ENCODE measurements around the gene DCX. TPM values are rescaled to one million over a fixed set of nuclear protein-coding genes. Genes with fewer than 3 reads are reported as not detected.

Gene DCX
- total RNA-seq, 4 donors from 2014 or later = 0.04 to 0.26 TPM; not detected in 2

DNA sequence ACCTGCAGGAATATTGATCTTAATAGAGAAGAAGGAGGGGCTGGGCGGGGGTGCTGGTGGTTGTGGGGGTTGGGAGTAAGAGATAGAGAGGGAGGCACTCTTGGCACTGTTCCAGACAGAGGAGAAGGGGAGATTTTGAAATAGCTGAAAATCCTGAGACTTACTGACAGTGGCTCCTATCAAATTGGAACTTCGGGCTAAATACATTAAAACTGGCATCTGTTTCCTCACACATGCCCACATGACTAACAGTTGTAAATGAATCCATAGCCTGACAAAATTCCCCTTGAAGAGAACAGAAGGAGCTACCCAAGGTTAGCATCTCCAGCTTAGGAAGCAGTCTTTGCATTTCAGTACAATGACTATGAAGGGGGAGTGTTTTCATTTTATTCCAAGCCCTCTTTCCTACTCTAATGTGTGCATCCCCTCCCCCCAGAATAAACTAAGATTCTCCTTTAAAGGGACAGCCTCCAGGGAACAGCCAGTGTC, 1.4 kb downstream of the DCX start:
- 15 to 17% methylated on average over 2 of the region's 2 CpGs for WGBS, 2 donors
- peaks cover 0 to 4% (median 2%) of the 10 kb centered on the region in 4 donors for H3K27me3 ChIP-seq
- intact Hi-C loops (cut with DNase I) = no loop called here

DNA sequence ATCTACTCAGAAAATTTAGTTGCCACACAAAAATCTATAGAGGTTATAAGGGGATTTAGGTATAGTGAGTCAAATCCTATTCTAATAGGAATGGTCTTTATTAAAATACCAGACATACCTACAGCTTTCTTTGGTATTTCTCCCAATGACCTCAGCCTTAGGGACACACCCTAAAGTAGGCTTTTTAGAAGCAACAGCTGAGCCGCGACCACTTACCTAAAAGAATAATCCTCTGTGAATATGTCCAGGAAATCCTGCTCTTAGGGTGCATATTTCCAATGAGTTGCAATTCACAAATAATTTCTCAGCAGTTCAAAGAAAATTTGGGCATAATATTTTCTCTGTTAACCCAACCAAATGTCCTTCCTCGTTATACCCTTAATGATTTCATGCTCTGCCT, 2.7 kb downstream of the DCX start:
- WGBS, 2 donors = 56 to 61% methylated on average over 3 of the region's 3 CpGs
- H3K27me3 ChIP-seq = peaks cover 0 to 4% (median 2%) of the 10 kb centered on the region in 4 donors

More for the DNA sequence above, 1.4 kb downstream of the DCX start:
- Histone ChIP-seq H3K4me3 (no peak overlapping the region), H3K9me3 (no peaks in the 10 kb centered on the region), H3K4me1 (no peaks in the 10 kb centered on the region), H3K27ac (no peak overlapping the region), H3K36me3 (no peaks in the 10 kb centered on the region)
- TF ChIP-seq POLR2A (IDR thresholded peaks at IDR 0.05) = no peak
- TF ChIP-seq, protein P1, sequence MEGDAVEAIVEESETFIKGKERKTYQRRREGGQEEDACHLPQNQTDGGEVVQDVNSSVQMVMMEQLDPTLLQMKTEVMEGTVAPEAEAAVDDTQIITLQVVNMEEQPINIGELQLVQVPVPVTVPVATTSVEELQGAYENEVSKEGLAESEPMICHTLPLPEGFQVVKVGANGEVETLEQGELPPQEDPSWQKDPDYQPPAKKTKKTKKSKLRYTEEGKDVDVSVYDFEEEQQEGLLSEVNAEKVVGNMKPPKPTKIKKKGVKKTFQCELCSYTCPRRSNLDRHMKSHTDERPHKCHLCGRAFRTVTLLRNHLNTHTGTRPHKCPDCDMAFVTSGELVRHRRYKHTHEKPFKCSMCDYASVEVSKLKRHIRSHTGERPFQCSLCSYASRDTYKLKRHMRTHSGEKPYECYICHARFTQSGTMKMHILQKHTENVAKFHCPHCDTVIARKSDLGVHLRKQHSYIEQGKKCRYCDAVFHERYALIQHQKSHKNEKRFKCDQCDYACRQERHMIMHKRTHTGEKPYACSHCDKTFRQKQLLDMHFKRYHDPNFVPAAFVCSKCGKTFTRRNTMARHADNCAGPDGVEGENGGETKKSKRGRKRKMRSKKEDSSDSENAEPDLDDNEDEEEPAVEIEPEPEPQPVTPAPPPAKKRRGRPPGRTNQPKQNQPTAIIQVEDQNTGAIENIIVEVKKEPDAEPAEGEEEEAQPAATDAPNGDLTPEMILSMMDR (IDR thresholded peaks at IDR 0.05) = no peak
- DNase-seq = no peak

DNA sequence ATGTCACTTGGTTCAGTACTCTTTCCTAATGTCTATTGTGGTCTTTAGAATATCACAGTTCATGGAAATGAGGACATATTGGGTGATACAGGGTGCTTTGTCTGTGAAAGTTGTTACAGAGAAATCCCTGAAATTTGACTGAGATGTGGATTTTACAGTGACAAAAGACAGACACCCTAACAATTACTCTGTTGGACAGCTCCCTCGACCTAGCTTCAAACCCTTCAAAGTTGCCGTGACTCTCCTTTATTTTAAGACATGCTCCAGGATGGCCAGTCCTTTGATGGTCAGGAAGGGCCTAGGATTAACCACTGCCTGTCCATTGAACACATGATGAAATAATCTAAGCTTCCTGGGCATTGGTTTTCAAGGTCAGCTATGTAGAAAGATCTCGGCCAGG, 4.0 kb downstream of the DCX start:
- intact Hi-C loops (cut with DNase I) = no loop called here
- DNase-seq = no peak
- Histone ChIP-seq H3K4me3 (no peak overlapping the region), H3K27ac (no peak overlapping the region), H3K4me1 (no peaks in the 10 kb centered on the region), H3K9me3 (no peaks in the 10 kb centered on the region), H3K36me3 (no peaks in the 10 kb centered on the region), H3K27me3 (peaks cover 0 to 4% (median 2%) of the 10 kb centered on the region in 4 donors)
- WGBS, 2 donors = 0 to 17% methylated on average over 1 to 2 of the region's 3 CpGs
- no peak for TF ChIP-seq POLR2A (IDR thresholded peaks at IDR 0.05)
- TF ChIP-seq, protein P1 (IDR thresholded peaks at IDR 0.05) = no peak

More for the DNA sequence above, 2.7 kb downstream of the DCX start:
- intact Hi-C loops (cut with DNase I) = no loop called here
- Histone ChIP-seq H3K36me3 (no peaks in the 10 kb centered on the region), H3K27ac (no peak overlapping the region), H3K4me3 (no peak overlapping the region), H3K4me1 (no peaks in the 10 kb centered on the region), H3K9me3 (no peaks in the 10 kb centered on the region)
- DNase-seq = no peak
- TF ChIP-seq, protein P1 (IDR thresholded peaks at IDR 0.05) = no peak
- TF ChIP-seq POLR2A (IDR thresholded peaks at IDR 0.05) = no peak

DNA sequence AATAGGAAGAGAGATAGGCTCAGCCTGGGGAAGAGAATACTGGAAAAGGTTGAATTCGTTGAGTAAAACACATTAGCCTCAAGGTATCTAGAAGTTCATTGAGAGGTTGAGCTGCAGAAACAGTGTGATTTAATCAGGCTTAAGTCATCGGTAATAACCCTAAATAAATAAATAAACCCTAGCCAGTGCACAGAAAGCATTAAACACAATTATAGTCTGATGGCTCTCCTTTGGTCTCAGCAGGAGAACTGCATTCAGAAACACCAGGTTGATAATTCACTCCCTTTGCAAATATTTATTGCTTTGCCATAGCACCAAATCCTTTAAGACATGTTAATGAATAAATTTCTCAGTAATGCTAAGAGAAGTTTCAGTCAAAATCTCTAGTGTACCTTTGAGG, 9.6 kb downstream of the DCX start:
- Histone ChIP-seq H3K27me3 (no peaks in the 10 kb centered on the region), H3K4me1 (no peaks in the 10 kb centered on the region)

DNA sequence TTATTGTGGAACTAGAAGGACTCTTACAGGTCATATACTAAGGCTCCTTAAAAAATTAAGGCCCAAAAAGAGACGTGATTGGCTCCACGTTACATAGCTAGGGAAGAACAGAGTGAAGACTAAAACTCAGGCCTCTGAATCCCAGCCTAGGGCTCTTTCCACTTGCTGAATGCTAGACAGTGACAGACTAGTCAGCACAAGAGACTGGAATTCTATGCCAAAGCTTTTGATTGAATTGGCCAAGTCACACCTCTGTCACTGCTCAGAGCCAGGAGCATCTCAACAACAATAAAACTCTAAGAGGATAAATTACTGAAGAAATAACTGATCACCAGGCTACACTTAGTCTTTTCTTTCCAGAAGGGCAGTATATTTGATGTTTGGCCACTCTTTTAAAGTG, 16.8 kb downstream of the DCX start:
- no peak for DNase-seq
- no peak for TF ChIP-seq POLR2A (IDR thresholded peaks at IDR 0.05)
- TF ChIP-seq, protein P1 (IDR thresholded peaks at IDR 0.05) = no peak
- Histone ChIP-seq H3K4me3 (no peak overlapping the region), H3K27ac (no peak overlapping the region), H3K9me3 (no peaks in the 10 kb centered on the region), H3K4me1 (no peaks in the 10 kb centered on the region), H3K36me3 (no peaks in the 10 kb centered on the region), H3K27me3 (no peaks in the 10 kb centered on the region)
- intact Hi-C loops (cut with DNase I) = no loop called here
- 26 to 50% methylated on average over 2 of the region's 2 CpGs for whole genome bisulfite sequencing, 2 donors

More for the DNA sequence above, 9.6 kb downstream of the DCX start:
- H3K36me3 ChIP-seq = no peaks in the 10 kb centered on the region
- H3K9me3 ChIP-seq = no peaks in the 10 kb centered on the region
- intact Hi-C loops (cut with DNase I) = no loop called here
- 21 to 28% methylated on average over 2 of the region's 2 CpGs for WGBS, 2 donors
- H3K4me3 ChIP-seq = no peak overlapping the region
- no peak for DNase-seq
- no peak for TF ChIP-seq POLR2A (IDR thresholded peaks at IDR 0.05)
- TF ChIP-seq, protein P1 (IDR thresholded peaks at IDR 0.05) = no peak
- no peak overlapping the region for H3K27ac ChIP-seq
